GM23338 (cell line): ENCODE data around the gene TTBK1. TPM values are rescaled to one million over a fixed set of nuclear protein-coding genes. Genes with fewer than 3 reads are reported as not detected.

Experiments
- ATAC-seq: fragments of 200-7000 bp; cut with Tn5 transposase; 3 replicates; pipeline ENCODE4 v1.9.1; 2020
- DNase-seq: peaks from one replicate; pipeline ENCODE4 v3.0.0-alpha.2; 2015; ENCODE audit warnings: low spot score
- H2AFZ ChIP-seq: fragments of 200-600 bp; sonication (generic); 2 replicates; pipeline ENCODE4 v1.8.0; 2016; ENCODE audit warnings: antibody characterized with exemption, mild to moderate bottlenecking, moderate library complexity
- H3F3A ChIP-seq: fragments of 200-600 bp; sonication (generic); replicated peaks from 2 replicates; pipeline ENCODE4 v1.8.0; 2017; ENCODE audit warnings: antibody characterized with exemption, mixed run types, low read depth
- H3K27ac ChIP-seq: fragments of 200-600 bp; sonication (generic); 2 replicates; pipeline ENCODE4 v1.6.1; 2016; ENCODE audit warnings: low read depth
- H3K27me3 ChIP-seq: fragments of 200-600 bp; sonication (generic); 2 replicates; pipeline ENCODE4 v1.8.0; 2016; ENCODE audit warnings: mild to moderate bottlenecking, mixed run types, moderate library complexity; ENCODE audit not compliant: insufficient read depth
- H3K36me3 ChIP-seq: fragments of 200-600 bp; sonication (generic); 2 replicates; pipeline ENCODE4 v1.8.0; 2016; ENCODE audit warnings: mild to moderate bottlenecking; ENCODE audit not compliant: insufficient read depth
- H3K4me1 ChIP-seq: fragments of 200-600 bp; sonication (generic); 2 replicates; pipeline ENCODE4 v1.8.0; 2016; ENCODE audit warnings: mild to moderate bottlenecking, moderate library complexity; ENCODE audit not compliant: insufficient read depth
- H3K4me2 ChIP-seq: fragments of 200-600 bp; sonication (generic); 2 replicates; pipeline ENCODE4 v1.7.1; 2017; ENCODE audit warnings: mixed run types
- H3K4me3 ChIP-seq: fragments of 200-600 bp; sonication (generic); 2 replicates; pipeline ENCODE4 v1.6.1; 2016; ENCODE audit warnings: mixed run types
- H3K79me2 ChIP-seq: fragments of 200-600 bp; sonication (generic); replicated peaks from 2 replicates; pipeline ENCODE4 v1.8.0; 2017; ENCODE audit warnings: mild to moderate bottlenecking; ENCODE audit not compliant: insufficient read depth
- H3K9me2 ChIP-seq: fragments of 200-600 bp; sonication (generic); 2 replicates; pipeline ENCODE4 v1.8.0; 2017; ENCODE audit not compliant: insufficient read depth
- H4K20me1 ChIP-seq: fragments of 200-600 bp; sonication (generic); replicated peaks from 2 replicates; pipeline ENCODE4 v1.8.0; 2017; ENCODE audit warnings: mild to moderate bottlenecking; ENCODE audit not compliant: insufficient read depth
- H3K27ac Mint-ChIP-seq: 2 replicates; pipeline ENCODE4 v1.8.0; 2020; ENCODE audit warnings: inconsistent platforms, mild to moderate bottlenecking, moderate library complexity, mixed read lengths
- H3K27me3 Mint-ChIP-seq: 3 replicates; pipeline ENCODE4 v1.8.0; 2022; ENCODE audit warnings: low read depth, mild to moderate bottlenecking, moderate library complexity, mixed read lengths, inconsistent platforms; ENCODE audit not compliant: insufficient read depth, poor library complexity
- H3K36me3 Mint-ChIP-seq: 3 replicates; pipeline ENCODE4 v1.8.0; 2021; ENCODE audit warnings: low read depth, mild to moderate bottlenecking, inconsistent platforms, moderate library complexity, mixed read lengths
- H3K4me1 Mint-ChIP-seq: 3 replicates; pipeline ENCODE4 v1.8.0; 2020; ENCODE audit warnings: mild to moderate bottlenecking, inconsistent platforms, mixed read lengths
- H3K4me3 Mint-ChIP-seq: 3 replicates; pipeline ENCODE4 v1.8.0; 2021; ENCODE audit warnings: moderate library complexity, mild to moderate bottlenecking, inconsistent platforms, mixed read lengths
- H3K9me3 Mint-ChIP-seq: 3 replicates; pipeline ENCODE4 v1.8.0; 2020; ENCODE audit warnings: moderate library complexity, mild to moderate bottlenecking, inconsistent platforms, mixed read lengths
- CREB1 ChIP-seq: fragments of 250-450 bp; sonication (Bioruptor Pico); IDR thresholded peaks from 2 replicates; pipeline ENCODE4 v1.5.0; 2020; ENCODE audit warnings: low read depth, mild to moderate bottlenecking, moderate library complexity
- CTCF ChIP-seq, 2 experiments: fragments of 200-600 bp in 1 of 2; sonication (generic) in 1 of 2; conservative IDR thresholded peaks; 2 replicates each; pipeline versions ENCODE4 v1.5.1 to v1.6.1; 2016 to 2017; ENCODE audit warnings: antibody characterized with exemption in 2 of 2, low read depth in 2 of 2, mild to moderate bottlenecking in 2 of 2, moderate library complexity in 1 of 2
- EZH2 ChIP-seq: fragments of 200-600 bp; sonication (generic); IDR thresholded peaks from one replicate; pipeline ENCODE4 v1.8.0; 2017; ENCODE audit warnings: antibody characterized with exemption, mild to moderate bottlenecking, low read depth; ENCODE audit not compliant: unreplicated experiment
- EZH2phosphoT487 ChIP-seq: fragments of 200-600 bp; sonication (generic); IDR thresholded peaks from one replicate; pipeline ENCODE4 v1.8.1; 2018; ENCODE audit warnings: antibody characterized with exemption; ENCODE audit not compliant: unreplicated experiment
- JUNB ChIP-seq: IDR thresholded peaks from one replicate; pipeline ENCODE4 v1.6.1; 2016; ENCODE audit warnings: antibody characterized with exemption; ENCODE audit not compliant: unreplicated experiment
- NANOG ChIP-seq: IDR thresholded peaks from 2 replicates; pipeline ENCODE4 v1.6.1; 2016; ENCODE audit warnings: antibody characterized with exemption, borderline replicate concordance
- POLR2AphosphoS5 ChIP-seq: IDR thresholded peaks from 2 replicates; pipeline ENCODE4 v1.6.1; 2016; ENCODE audit warnings: antibody characterized with exemption, low read depth
- STAT1 ChIP-seq: IDR thresholded peaks from one replicate; pipeline ENCODE4 v1.6.1; 2016; ENCODE audit warnings: antibody characterized with exemption; ENCODE audit not compliant: unreplicated experiment
- ZNF114 ChIP-seq: fragments of 250-450 bp; sonication (Bioruptor Pico); IDR thresholded peaks from 2 replicates; pipeline ENCODE4 v1.5.0; 2020; ENCODE audit warnings: mild to moderate bottlenecking, moderate library complexity
- ZNF331 ChIP-seq: fragments of 250-450 bp; sonication (Bioruptor Pico); IDR thresholded peaks from 2 replicates; pipeline ENCODE4 v1.5.0; 2020; ENCODE audit warnings: low read depth, mild to moderate bottlenecking, moderate library complexity
- polyA plus RNA-seq: library from polyadenylated mRNA; unstranded; fragments of >200 nt; fragmentation: Nextera tagmentation; extraction: Ambion mirVana; gene quantifications from 2 replicates; pipeline ENCODE4 v1.2.1, GENCODE V29; 2016
- total RNA-seq: library from RNA; depleted of rRNA; stranded (reverse); fragments of >200 nt; shearing (Covaris generic); gene quantifications from 2 replicates; pipeline ENCODE4 v1.2.3, GENCODE V29; 2014
- TF ChIP-seq, protein P1 (sequence below): IDR thresholded peaks from 2 replicates; pipeline ENCODE4 v1.6.1; 2016; ENCODE audit warnings: antibody characterized with exemption
- TF ChIP-seq, protein P2 (sequence below): fragments of 250-450 bp; sonication (Bioruptor Pico); IDR thresholded peaks from 2 replicates; pipeline ENCODE4 v1.5.0; 2020; ENCODE audit warnings: mild to moderate bottlenecking, moderate library complexity
- TF ChIP-seq, protein P3 (sequence below): IDR thresholded peaks from one replicate; pipeline ENCODE4 v1.6.1; 2018; ENCODE audit warnings: antibody characterized with exemption; ENCODE audit not compliant: unreplicated experiment

TTBK1 gene
- total and polyA plus RNA-seq, 2 experiments from 2014 or later, result 0.29 to 1.1 TPM

DNA sequence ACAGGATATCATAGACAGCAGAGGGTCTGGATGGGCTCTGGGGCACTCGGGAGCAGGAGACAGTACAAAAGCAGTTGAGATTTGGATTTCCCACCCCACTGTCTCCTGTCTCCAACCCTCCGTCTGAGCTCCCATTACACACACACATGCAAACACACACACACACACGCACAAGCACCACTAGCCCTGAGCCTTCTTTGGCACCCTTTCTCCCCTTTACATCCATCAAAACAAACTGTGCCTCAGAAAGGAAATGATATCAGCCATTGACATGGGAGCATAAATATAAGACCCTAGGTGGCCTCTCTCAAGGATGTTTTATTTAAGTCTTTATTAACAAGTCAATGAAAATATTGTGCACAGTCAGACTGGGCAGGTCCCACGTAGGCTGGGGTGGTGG lies 17.5 kb downstream of the TTBK1 start:
- TF ChIP-seq EZH2 (no peak), STAT1 (no peak), NANOG (no peak), ZNF331 (CRISPR knock-in tag) (no peak), ZNF114 (CRISPR knock-in tag) (no peak), POLR2AphosphoS5 (no peak), CREB1 (no peak), CTCF (conservative IDR thresholded peaks at IDR 0.05; ENCODE audit: low read depth in 2 of 2) (no peak), EZH2phosphoT487 (no peak), JUNB (no peak)
- TF ChIP-seq, protein P1, sequence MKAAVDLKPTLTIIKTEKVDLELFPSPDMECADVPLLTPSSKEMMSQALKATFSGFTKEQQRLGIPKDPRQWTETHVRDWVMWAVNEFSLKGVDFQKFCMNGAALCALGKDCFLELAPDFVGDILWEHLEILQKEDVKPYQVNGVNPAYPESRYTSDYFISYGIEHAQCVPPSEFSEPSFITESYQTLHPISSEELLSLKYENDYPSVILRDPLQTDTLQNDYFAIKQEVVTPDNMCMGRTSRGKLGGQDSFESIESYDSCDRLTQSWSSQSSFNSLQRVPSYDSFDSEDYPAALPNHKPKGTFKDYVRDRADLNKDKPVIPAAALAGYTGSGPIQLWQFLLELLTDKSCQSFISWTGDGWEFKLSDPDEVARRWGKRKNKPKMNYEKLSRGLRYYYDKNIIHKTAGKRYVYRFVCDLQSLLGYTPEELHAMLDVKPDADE, result no peak
- TF ChIP-seq, protein P2, sequence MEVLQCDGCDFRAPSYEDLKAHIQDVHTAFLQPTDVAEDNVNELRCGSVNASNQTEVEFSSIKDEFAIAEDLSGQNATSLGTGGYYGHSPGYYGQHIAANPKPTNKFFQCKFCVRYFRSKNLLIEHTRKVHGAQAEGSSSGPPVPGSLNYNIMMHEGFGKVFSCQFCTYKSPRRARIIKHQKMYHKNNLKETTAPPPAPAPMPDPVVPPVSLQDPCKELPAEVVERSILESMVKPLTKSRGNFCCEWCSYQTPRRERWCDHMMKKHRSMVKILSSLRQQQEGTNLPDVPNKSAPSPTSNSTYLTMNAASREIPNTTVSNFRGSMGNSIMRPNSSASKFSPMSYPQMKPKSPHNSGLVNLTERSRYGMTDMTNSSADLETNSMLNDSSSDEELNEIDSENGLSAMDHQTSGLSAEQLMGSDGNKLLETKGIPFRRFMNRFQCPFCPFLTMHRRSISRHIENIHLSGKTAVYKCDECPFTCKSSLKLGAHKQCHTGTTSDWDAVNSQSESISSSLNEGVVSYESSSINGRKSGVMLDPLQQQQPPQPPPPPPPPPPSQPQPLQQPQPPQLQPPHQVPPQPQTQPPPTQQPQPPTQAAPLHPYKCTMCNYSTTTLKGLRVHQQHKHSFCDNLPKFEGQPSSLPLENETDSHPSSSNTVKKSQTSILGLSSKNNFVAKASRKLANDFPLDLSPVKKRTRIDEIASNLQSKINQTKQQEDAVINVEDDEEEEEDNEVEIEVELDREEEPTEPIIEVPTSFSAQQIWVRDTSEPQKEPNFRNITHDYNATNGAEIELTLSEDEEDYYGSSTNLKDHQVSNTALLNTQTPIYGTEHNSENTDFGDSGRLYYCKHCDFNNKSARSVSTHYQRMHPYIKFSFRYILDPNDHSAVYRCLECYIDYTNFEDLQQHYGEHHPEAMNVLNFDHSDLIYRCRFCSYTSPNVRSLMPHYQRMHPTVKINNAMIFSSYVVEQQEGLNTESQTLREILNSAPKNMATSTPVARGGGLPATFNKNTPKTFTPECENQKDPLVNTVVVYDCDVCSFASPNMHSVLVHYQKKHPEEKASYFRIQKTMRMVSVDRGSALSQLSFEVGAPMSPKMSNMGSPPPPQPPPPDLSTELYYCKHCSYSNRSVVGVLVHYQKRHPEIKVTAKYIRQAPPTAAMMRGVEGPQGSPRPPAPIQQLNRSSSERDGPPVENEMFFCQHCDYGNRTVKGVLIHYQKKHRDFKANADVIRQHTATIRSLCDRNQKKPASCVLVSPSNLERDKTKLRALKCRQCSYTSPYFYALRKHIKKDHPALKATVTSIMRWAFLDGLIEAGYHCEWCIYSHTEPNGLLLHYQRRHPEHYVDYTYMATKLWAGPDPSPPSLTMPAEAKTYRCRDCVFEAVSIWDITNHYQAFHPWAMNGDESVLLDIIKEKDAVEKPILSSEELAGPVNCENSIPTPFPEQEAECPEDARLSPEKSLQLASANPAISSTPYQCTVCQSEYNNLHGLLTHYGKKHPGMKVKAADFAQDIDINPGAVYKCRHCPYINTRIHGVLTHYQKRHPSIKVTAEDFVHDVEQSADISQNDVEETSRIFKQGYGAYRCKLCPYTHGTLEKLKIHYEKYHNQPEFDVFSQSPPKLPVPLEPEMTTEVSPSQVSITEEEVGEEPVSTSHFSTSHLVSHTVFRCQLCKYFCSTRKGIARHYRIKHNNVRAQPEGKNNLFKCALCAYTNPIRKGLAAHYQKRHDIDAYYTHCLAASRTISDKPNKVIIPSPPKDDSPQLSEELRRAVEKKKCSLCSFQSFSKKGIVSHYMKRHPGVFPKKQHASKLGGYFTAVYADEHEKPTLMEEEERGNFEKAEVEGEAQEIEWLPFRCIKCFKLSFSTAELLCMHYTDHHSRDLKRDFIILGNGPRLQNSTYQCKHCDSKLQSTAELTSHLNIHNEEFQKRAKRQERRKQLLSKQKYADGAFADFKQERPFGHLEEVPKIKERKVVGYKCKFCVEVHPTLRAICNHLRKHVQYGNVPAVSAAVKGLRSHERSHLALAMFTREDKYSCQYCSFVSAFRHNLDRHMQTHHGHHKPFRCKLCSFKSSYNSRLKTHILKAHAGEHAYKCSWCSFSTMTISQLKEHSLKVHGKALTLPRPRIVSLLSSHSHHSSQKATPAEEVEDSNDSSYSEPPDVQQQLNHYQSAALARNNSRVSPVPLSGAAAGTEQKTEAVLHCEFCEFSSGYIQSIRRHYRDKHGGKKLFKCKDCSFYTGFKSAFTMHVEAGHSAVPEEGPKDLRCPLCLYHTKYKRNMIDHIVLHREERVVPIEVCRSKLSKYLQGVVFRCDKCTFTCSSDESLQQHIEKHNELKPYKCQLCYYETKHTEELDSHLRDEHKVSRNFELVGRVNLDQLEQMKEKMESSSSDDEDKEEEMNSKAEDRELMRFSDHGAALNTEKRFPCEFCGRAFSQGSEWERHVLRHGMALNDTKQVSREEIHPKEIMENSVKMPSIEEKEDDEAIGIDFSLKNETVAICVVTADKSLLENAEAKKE, result no peak
- TF ChIP-seq, protein P3, sequence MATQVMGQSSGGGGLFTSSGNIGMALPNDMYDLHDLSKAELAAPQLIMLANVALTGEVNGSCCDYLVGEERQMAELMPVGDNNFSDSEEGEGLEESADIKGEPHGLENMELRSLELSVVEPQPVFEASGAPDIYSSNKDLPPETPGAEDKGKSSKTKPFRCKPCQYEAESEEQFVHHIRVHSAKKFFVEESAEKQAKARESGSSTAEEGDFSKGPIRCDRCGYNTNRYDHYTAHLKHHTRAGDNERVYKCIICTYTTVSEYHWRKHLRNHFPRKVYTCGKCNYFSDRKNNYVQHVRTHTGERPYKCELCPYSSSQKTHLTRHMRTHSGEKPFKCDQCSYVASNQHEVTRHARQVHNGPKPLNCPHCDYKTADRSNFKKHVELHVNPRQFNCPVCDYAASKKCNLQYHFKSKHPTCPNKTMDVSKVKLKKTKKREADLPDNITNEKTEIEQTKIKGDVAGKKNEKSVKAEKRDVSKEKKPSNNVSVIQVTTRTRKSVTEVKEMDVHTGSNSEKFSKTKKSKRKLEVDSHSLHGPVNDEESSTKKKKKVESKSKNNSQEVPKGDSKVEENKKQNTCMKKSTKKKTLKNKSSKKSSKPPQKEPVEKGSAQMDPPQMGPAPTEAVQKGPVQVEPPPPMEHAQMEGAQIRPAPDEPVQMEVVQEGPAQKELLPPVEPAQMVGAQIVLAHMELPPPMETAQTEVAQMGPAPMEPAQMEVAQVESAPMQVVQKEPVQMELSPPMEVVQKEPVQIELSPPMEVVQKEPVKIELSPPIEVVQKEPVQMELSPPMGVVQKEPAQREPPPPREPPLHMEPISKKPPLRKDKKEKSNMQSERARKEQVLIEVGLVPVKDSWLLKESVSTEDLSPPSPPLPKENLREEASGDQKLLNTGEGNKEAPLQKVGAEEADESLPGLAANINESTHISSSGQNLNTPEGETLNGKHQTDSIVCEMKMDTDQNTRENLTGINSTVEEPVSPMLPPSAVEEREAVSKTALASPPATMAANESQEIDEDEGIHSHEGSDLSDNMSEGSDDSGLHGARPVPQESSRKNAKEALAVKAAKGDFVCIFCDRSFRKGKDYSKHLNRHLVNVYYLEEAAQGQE, result no peak
- no peaks in the 10 kb centered on the region for H3K27me3 ChIP-seq
- H3K4me2 ChIP-seq, result no peak overlapping the region
- H2AFZ ChIP-seq, result no peak overlapping the region
- H3K79me2 ChIP-seq, result no peaks in the 10 kb centered on the region
- H3K27ac ChIP-seq, result no peak overlapping the region
- no peaks in the 10 kb centered on the region for H3F3A ChIP-seq
- no peak for ATAC-seq
- no peaks in the 10 kb centered on the region; the same call in 2 of the 3 replicates for H3K9me3 Mint-ChIP-seq
- no peaks in the 10 kb centered on the region for H3K36me3 ChIP-seq
- H3K27ac Mint-ChIP-seq, result no peak overlapping the region
- H3K4me1 Mint-ChIP-seq, result peaks cover 7% of the 10 kb centered on the region; the same call in 2 of the 3 replicates
- no peaks in the 10 kb centered on the region for H3K9me2 ChIP-seq
- peaks cover 13% of the 10 kb centered on the region for H3K27me3 Mint-ChIP-seq
- H3K4me1 ChIP-seq, result no peaks in the 10 kb centered on the region
- H3K4me3 Mint-ChIP-seq, result no peak overlapping the region
- no peaks in the 10 kb centered on the region for H3K36me3 Mint-ChIP-seq
- DNase-seq, result no peak
- H4K20me1 ChIP-seq, result no peaks in the 10 kb centered on the region
- no peak overlapping the region for H3K4me3 ChIP-seq
